B cell (primary cell): ENCODE data around the gene ST6GAL1. TPM values are rescaled to one million over a fixed set of nuclear protein-coding genes. Genes with fewer than 3 reads are reported as not detected.
A peak's percentile ranks its signal among the peaks of the same experiment; 100 is the strongest.

Source experiments
- ATAC-seq: fragments of 200-7000 bp; cut with Tn5 transposase; one replicate; pipeline ENCODE4 v1.10.0; 2021; ENCODE audit warnings: low read depth, mild to moderate bottlenecking, moderate number of reproducible peaks, moderate library complexity
- CTCF ChIA-PET: fragments of 350-600 bp; sonication (Branson Sonifier 250); formaldehyde crosslinking; loops from one replicate; lab custom pipeline; 2021; ENCODE audit warnings: antibody characterized with exemption, inconsistent platforms; lab: Charles Lee
- POLR2A ChIA-PET: fragments of 350-600 bp; sonication (Branson Sonifier 250); formaldehyde crosslinking; loops from one replicate; lab custom pipeline; 2021; ENCODE audit warnings: antibody characterized with exemption; lab: Charles Lee
- DNase-seq: peaks from one replicate; pipeline ENCODE4 v3.0.0; 2013
- H2AFZ ChIP-seq: 2 replicates; pipeline ENCODE4 v1.6.1; 2012; ENCODE audit warnings: mild to moderate bottlenecking, low read depth, low read length; ENCODE audit not compliant: insufficient read depth, poor library complexity, severe bottlenecking
- H3K27ac ChIP-seq, 2 donors: 1 replicate in 1 of 2; 2 replicates in 1 of 2; pipeline ENCODE4 v1.5.1; 2012 to 2013; ENCODE audit warnings: low read length in 2 of 2, mild to moderate bottlenecking in 2 of 2, moderate library complexity in 1 of 2
- H3K27me3 ChIP-seq, 4 experiments: fragments of 200-600 bp in 1 of 4; sonication (generic) in 1 of 4; replicated peaks in 1 of 4; 1 replicate in 2 of 4; 2 replicates in 2 of 4; pipeline versions ENCODE4 v1.6.1 to v1.7.0; 2013 to 2016; ENCODE audit warnings: low read length in 3 of 4, mild to moderate bottlenecking in 2 of 4, mixed read lengths in 1 of 4, moderate library complexity in 1 of 4; ENCODE audit not compliant: insufficient read depth in 4 of 4, control insufficient read depth in 3 of 4; ENCODE audit errors: control extremely low read depth in 1 of 4
- H3K36me3 ChIP-seq, 2 experiments: replicated peaks in 1 of 2; 1 replicate in 1 of 2; 2 replicates in 1 of 2; pipeline versions ENCODE4 v1.6.1 to v1.7.1; 2013; ENCODE audit warnings: low read length in 1 of 2; ENCODE audit not compliant: insufficient read depth in 2 of 2, control insufficient read depth in 1 of 2; ENCODE audit errors: control extremely low read depth in 1 of 2, extremely low read depth in 1 of 2
- H3K4me1 ChIP-seq, 2 donors: fragments of 200-600 bp in 1 of 2; sonication (generic) in 1 of 2; 1 replicate in 1 of 2; 2 replicates in 1 of 2; pipeline versions ENCODE4 v1.5.1 to v1.6.1; 2013 to 2017; ENCODE audit warnings: low read length in 2 of 2; ENCODE audit not compliant: control insufficient read depth in 2 of 2, insufficient read depth in 2 of 2
- H3K4me2 ChIP-seq: replicated peaks from 2 replicates; pipeline ENCODE3; 2012; ENCODE audit warnings: mild to moderate bottlenecking, low read depth, low read length; ENCODE audit not compliant: poor library complexity, severe bottlenecking
- H3K4me3 ChIP-seq, 5 experiments: fragments of 200-600 bp in 1 of 5; sonication (generic) in 1 of 5; 1 replicate in 3 of 5; 2 replicates in 2 of 5; pipeline versions ENCODE4 v1.5.1 to v1.7.0; 2011 to 2016; ENCODE audit warnings: low read length in 4 of 5, mild to moderate bottlenecking in 4 of 5, low read depth in 2 of 5, control low read depth in 1 of 5, moderate library complexity in 1 of 5; ENCODE audit not compliant: insufficient read depth in 1 of 5; ENCODE audit errors: control extremely low read depth in 1 of 5, extremely low read depth in 1 of 5
- H3K79me2 ChIP-seq: fragments of 200-600 bp; sonication (generic); one replicate; pipeline ENCODE4 v1.6.0; 2016; ENCODE audit warnings: low read length; ENCODE audit not compliant: control insufficient read depth, insufficient read depth
- H3K9ac ChIP-seq: fragments of 200-600 bp; sonication (generic); 2 replicates; pipeline ENCODE4 v1.6.1; 2017; ENCODE audit warnings: mild to moderate bottlenecking, low read length, moderate library complexity
- H3K9me3 ChIP-seq, 3 donors: one replicate each; pipeline versions ENCODE4 v1.6.1 to v1.7.1; 2013; ENCODE audit warnings: low read length in 2 of 3; ENCODE audit not compliant: control insufficient read depth in 2 of 3, insufficient read depth in 1 of 3; ENCODE audit errors: control extremely low read depth in 1 of 3
- H4K20me1 ChIP-seq: 2 replicates; pipeline ENCODE4 v1.6.0; 2012; ENCODE audit warnings: mild to moderate bottlenecking, low read length; ENCODE audit not compliant: insufficient read depth, control insufficient read depth, poor library complexity, severe bottlenecking
- H3K27ac Mint-ChIP-seq: one replicate; pipeline ENCODE4 v1.8.0; 2021; ENCODE audit warnings: mixed read lengths
- H3K27me3 Mint-ChIP-seq: one replicate; pipeline ENCODE4 v1.8.0; 2021; ENCODE audit warnings: mixed read lengths
- H3K4me1 Mint-ChIP-seq: one replicate; pipeline ENCODE4 v1.8.0; 2021; ENCODE audit warnings: mixed read lengths
- H3K4me3 Mint-ChIP-seq: one replicate; pipeline ENCODE4 v1.8.0; 2021; ENCODE audit warnings: mixed read lengths
- H3K9me3 Mint-ChIP-seq: one replicate; pipeline ENCODE4 v1.8.0; 2022; ENCODE audit warnings: mixed read lengths; ENCODE audit not compliant: insufficient read depth
- CTCF ChIP-seq: fragments of 200-600 bp; IDR thresholded peaks from one replicate; pipeline ENCODE4 v1.8.0; 2022; ENCODE audit warnings: antibody characterized with exemption, mild to moderate bottlenecking
- EZH2 ChIP-seq: IDR thresholded peaks from 2 replicates; pipeline ENCODE4 v1.6.1; 2012; ENCODE audit warnings: borderline replicate concordance, low read depth, mild to moderate bottlenecking, moderate library complexity, low read length; ENCODE audit not compliant: insufficient read depth, poor library complexity, severe bottlenecking
- WGBS: methylation state at CpG from one replicate; pipeline ENCODE4 v1.1.5; 2013; ENCODE audit warnings: missing lambda C conversion rate; ENCODE audit not compliant: insufficient coverage; 5-methylcytosine and 5-hydroxymethylcytosine counted together
- intact Hi-C: fragments of 100-400 bp; cut with micrococcal nuclease; formaldehyde crosslinking; loops from one replicate; pipeline ENCODE4 v1.10.0; 2022
- polyA plus RNA-seq: library from polyadenylated mRNA; depleted of rRNA; stranded (reverse); fragments of >200 nt; gene quantifications from 2 replicates; pipeline ENCODE4 v1.2.3, GENCODE V29; 2012
- total RNA-seq, 2 donors: library from RNA; stranded (reverse); fragments of 120-200 nt in 1 of 2; gene quantifications; 1 replicate in 1 of 2; 2 replicates in 1 of 2; pipeline versions ENCODE4 v1.2.3 to v1.2.4, GENCODE V29; 2013 to 2022

The ST6GAL1 gene
- total and polyA plus RNA-seq, 2 donors (not counting 1 experiment from before 2014, with no cell fraction given), result 174 to 563 TPM

- peak overlapping the region; percentile 75 for H3K4me3 Mint-ChIP-seq
- Histone ChIP-seq H3K9me3 (peaks cover 0 to under 1% (median 0%) of the 10 kb centered on the region in 3 donors), H3K4me3 (peak overlapping the region in 1 of 5 experiments; percentile 13), H2AFZ (no peak overlapping the region), H3K27me3 (no peaks in the 10 kb centered on the region), H3K36me3 (peaks cover 4 to 56% of the 10 kb centered on the region in 2 experiments), H3K79me2 (peaks cover 93% of the 10 kb centered on the region), H4K20me1 (no peaks in the 10 kb centered on the region), H3K4me2 (peak overlapping the region; percentile 70), H3K9ac (peak overlapping the region; percentile 40), H3K27ac (peak overlapping the region; percentile 92 to 96), H3K4me1 (peaks cover 85 to 89% of the 10 kb centered on the region in 2 donors)
- POLR2A ChIA-PET, result interaction anchor here (1.0 to 3.3 kb wide), 10 partner anchors 9 to 82 kb away, joined by 3 to 19 read pairs (median 6); no protein-coding TSS in a partner anchor
- H3K9me3 Mint-ChIP-seq, result no peaks in the 10 kb centered on the region
- DNase-seq (no peak), ATAC-seq (no peak)
- no peaks in the 10 kb centered on the region for H3K27me3 Mint-ChIP-seq
- intact Hi-C loops, result loop anchor here (10.0 kb wide), 2 partner anchors 438 to 1078 kb away; partner anchors contain the start of genes DNAJB11 and TRA2B
- CTCF ChIA-PET, result interaction anchor here (0.7 to 1.9 kb wide), 6 partner anchors 17 to 164 kb away, joined by 3 to 6 read pairs (median 4); no protein-coding TSS in a partner anchor
- H3K4me1 Mint-ChIP-seq, result peaks cover 86% of the 10 kb centered on the region
- H3K27ac Mint-ChIP-seq, result peak overlapping the region; percentile 91
- TF ChIP-seq EZH2 (no peak), CTCF (no peak)
- WGBS, result 7% methylated on average over 2 of the region's 4 CpGs
Observed at GRCh38 chr3:187013159-187013716, 82.9 kb downstream of the ST6GAL1 start.

- no peaks in the 10 kb centered on the region for H3K9me3 Mint-ChIP-seq
- H3K4me3 ChIP-seq, result no peak overlapping the region
- peak overlapping the region; percentile 62 for H3K4me2 ChIP-seq
- CTCF ChIA-PET, result interaction anchor here (0.7 to 1.9 kb wide), 4 partner anchors 16 to 83 kb away, joined by 3 to 6 read pairs (median 4); no protein-coding TSS in a partner anchor
- H3K27me3 ChIP-seq, result no peaks in the 10 kb centered on the region
- H3K27ac Mint-ChIP-seq, result peak overlapping the region; percentile 91
- ATAC-seq, result no peak
- peaks cover 95% of the 10 kb centered on the region for H3K79me2 ChIP-seq
- no peak for DNase-seq
- H3K27me3 Mint-ChIP-seq, result no peaks in the 10 kb centered on the region
- no peak overlapping the region for H3K9ac ChIP-seq
- WGBS, result no CpG with 5 or more reads among the region's 2 CpGs
- H3K4me1 Mint-ChIP-seq, result peaks cover 89% of the 10 kb centered on the region
- no peaks in the 10 kb centered on the region for H3K9me3 ChIP-seq
- H2AFZ ChIP-seq, result no peak overlapping the region
- H3K4me1 ChIP-seq, result peaks cover 94 to 99% of the 10 kb centered on the region in 2 donors
- peak overlapping the region; percentile 92 to 96 for H3K27ac ChIP-seq
- intact Hi-C loops, result loop anchor here (10.0 kb wide), 2 partner anchors 440 to 1080 kb away; partner anchors contain the start of genes DNAJB11 and TRA2B
- POLR2A ChIA-PET, result interaction anchor here (1.0 to 3.3 kb wide), 4 partner anchors 13 to 56 kb away, joined by 3 to 19 read pairs (median 7); no protein-coding TSS in a partner anchor
- H3K4me3 Mint-ChIP-seq, result peak overlapping the region; percentile 52
- peaks cover 6 to 57% of the 10 kb centered on the region in 2 experiments for H3K36me3 ChIP-seq
- H4K20me1 ChIP-seq, result no peaks in the 10 kb centered on the region
- TF ChIP-seq CTCF, result no peak
Observed at GRCh38 chr3:187014417-187014864, 84.1 kb downstream of the ST6GAL1 start.
